Activated B cell treated with CpG ODN at 0.5 μM for 24 hours (primary cell): ENCODE data around the gene RNF114. TPM values are rescaled to one million over a fixed set of nuclear protein-coding genes. Genes with fewer than 3 reads are reported as not detected.
"Not testable (repeated sequence)": the region's sequence is repeated elsewhere in the genome, so short reads cannot be mapped to it uniquely, and the experiment has no call there.

Experiments
- ATAC-seq: fragments of 200-7000 bp; cut with Tn5 transposase; one replicate; pipeline ENCODE4 v1.10.0; 2021; ENCODE audit warnings: low read depth, mild to moderate bottlenecking, moderate library complexity
- CTCF ChIA-PET: fragments of 350-600 bp; sonication (Branson Sonifier 250); formaldehyde crosslinking; loops from one replicate; lab custom pipeline; 2021; ENCODE audit warnings: antibody characterized with exemption; lab: Charles Lee
- POLR2A ChIA-PET: fragments of 350-600 bp; sonication (Branson Sonifier 250); formaldehyde crosslinking; loops from one replicate; lab custom pipeline; 2021; ENCODE audit warnings: antibody characterized with exemption; lab: Charles Lee
- DNase-seq: peaks from one replicate; pipeline ENCODE4 v3.0.0; 2022
- H3K27ac Mint-ChIP-seq: one replicate; pipeline ENCODE4 v1.8.0; 2020; ENCODE audit warnings: mixed read lengths
- H3K27me3 Mint-ChIP-seq: one replicate; pipeline ENCODE4 v1.8.0; 2021; ENCODE audit warnings: mixed read lengths
- H3K36me3 Mint-ChIP-seq: one replicate; pipeline ENCODE4 v1.8.0; 2021; ENCODE audit warnings: low read depth, mixed read lengths
- H3K4me1 Mint-ChIP-seq: one replicate; pipeline ENCODE4 v1.8.0; 2021; ENCODE audit warnings: mixed read lengths
- H3K4me3 Mint-ChIP-seq: one replicate; pipeline ENCODE4 v1.8.0; 2020; ENCODE audit warnings: mild to moderate bottlenecking, mixed read lengths
- H3K9me3 Mint-ChIP-seq: one replicate; pipeline ENCODE4 v1.8.0; 2020; ENCODE audit warnings: mixed read lengths
- CTCF ChIP-seq: fragments of 200-600 bp; IDR thresholded peaks from one replicate; pipeline ENCODE4 v1.8.0; 2022; ENCODE audit warnings: antibody characterized with exemption, mild to moderate bottlenecking
- intact Hi-C: fragments of 100-400 bp; cut with micrococcal nuclease; formaldehyde crosslinking; loops from one replicate; pipeline ENCODE4 v1.15.1; 2024
- total RNA-seq: library from RNA; stranded (reverse); gene quantifications from 2 replicates; pipeline ENCODE4 v1.2.3, GENCODE V29; 2022

Gene RNF114
- total RNA-seq, 1 donor from 2014 or later = 56.5 TPM

- Mint-ChIP-seq H3K27ac (no peak overlapping the region), H3K4me1 (no peaks in the 10 kb centered on the region), H3K36me3 (peaks cover 81% of the 10 kb centered on the region), H3K4me3 (no peak overlapping the region), H3K27me3 (no peaks in the 10 kb centered on the region), H3K9me3 (no peaks in the 10 kb centered on the region)
- no peak for TF ChIP-seq CTCF
- POLR2A ChIA-PET = interaction anchor here (1.4 kb wide), 1 partner anchor 12 kb away, joined by 4 read pairs; the partner anchor contains the start of gene RNF114
- ATAC-seq (no peak), DNase-seq (no peak)
- intact Hi-C loops = no loop called here
- CTCF ChIA-PET = interaction anchor here (0.7 kb wide), 1 partner anchor 31 kb away, joined by 4 read pairs; no protein-coding TSS in a partner anchor
Observed at GRCh38 chr20:49948178-49948577, 12.0 kb downstream of the RNF114 start.

GRCh38 chr20:49948809-49949507 is 12.8 kb downstream of the RNF114 start:
- POLR2A ChIA-PET = no interaction called here
- peaks cover 82% of the 10 kb centered on the region for H3K36me3 Mint-ChIP-seq
- H3K27ac Mint-ChIP-seq = no peak overlapping the region
- no peaks in the 10 kb centered on the region for H3K4me1 Mint-ChIP-seq
- TF ChIP-seq CTCF = no peak
- intact Hi-C loops = no loop called here
- CTCF ChIA-PET = interaction anchor here (0.7 kb wide), 1 partner anchor 30 kb away, joined by 4 read pairs; no protein-coding TSS in a partner anchor
- no peaks in the 10 kb centered on the region for H3K27me3 Mint-ChIP-seq
- DNase-seq (no peak), ATAC-seq (no peak)
- H3K4me3 Mint-ChIP-seq = no peak overlapping the region
- no peaks in the 10 kb centered on the region for H3K9me3 Mint-ChIP-seq

GRCh38 chr20:49951151-49951550 is 15.0 kb downstream of the RNF114 start:
- ATAC-seq = no peak
- POLR2A ChIA-PET = interaction anchor here (0.7 kb wide), 1 partner anchor 240 kb away, joined by 3 read pairs; no protein-coding TSS in a partner anchor

GRCh38 chr20:49955167-49955566 is 19.0 kb downstream of the RNF114 start:
- DNase-seq (no peak), ATAC-seq (no peak)
- POLR2A ChIA-PET = no interaction called here
- Mint-ChIP-seq H3K27ac (no peak overlapping the region), H3K4me3 (no peak overlapping the region), H3K4me1 (peaks cover 18% of the 10 kb centered on the region), H3K36me3 (peaks cover 64% of the 10 kb centered on the region), H3K9me3 (no peaks in the 10 kb centered on the region), H3K27me3 (no peaks in the 10 kb centered on the region)
- CTCF ChIA-PET = no interaction called here
- TF ChIP-seq CTCF = no peak
- intact Hi-C loops = no loop called here

More at GRCh38 chr20:49951151-49951550, 15.0 kb downstream of the RNF114 start:
- no peak overlapping the region for H3K4me3 Mint-ChIP-seq
- CTCF ChIA-PET = no interaction called here
- H3K27ac Mint-ChIP-seq = no peak overlapping the region
- H3K27me3 Mint-ChIP-seq = no peaks in the 10 kb centered on the region
- intact Hi-C loops = no loop called here
- TF ChIP-seq CTCF = no peak
- no peaks in the 10 kb centered on the region for H3K9me3 Mint-ChIP-seq
- H3K4me1 Mint-ChIP-seq = no peaks in the 10 kb centered on the region
- peaks cover 78% of the 10 kb centered on the region for H3K36me3 Mint-ChIP-seq
- no peak for DNase-seq

- Mint-ChIP-seq H3K36me3 (peaks cover 57% of the 10 kb centered on the region), H3K4me1 (peaks cover 18% of the 10 kb centered on the region)
- H3K27me3 Mint-ChIP-seq, POLR2A ChIA-PET, H3K4me3 Mint-ChIP-seq, H3K27ac Mint-ChIP-seq, H3K9me3 Mint-ChIP-seq, ATAC-seq, intact Hi-C loops, DNase-seq, CTCF ChIA-PET: not testable (repeated sequence)
Observed at GRCh38 chr20:49955830-49956396, 19.7 kb downstream of the RNF114 start.
